HepG2 (cell line): ENCODE measurements around the gene TACC3. TPM values are rescaled to one million over a fixed set of nuclear protein-coding genes. Genes with fewer than 3 reads are reported as not detected.

Source experiments
- ATAC-seq: fragments of 200-7000 bp; cut with Tn5 transposase; 3 replicates; pipeline ENCODE4 v1.9.1; 2020; ENCODE audit warnings: mild to moderate bottlenecking, moderate library complexity
- BruUV-seq: library from RNA; stranded (reverse); fragments of 400-500 nt; replicated peaks from 2 replicates; lab custom pipeline; 2021; lab: Mats Ljungman, UMichigan
- CTCF ChIA-PET: fragments of 300-600 bp; formaldehyde crosslinking; extraction: SDS; loops from one replicate; lab custom pipeline; 2021; ENCODE audit warnings: low total read pairs, inconsistent platforms, low intra/inter-chr PET ratio; lab: Yijun Ruan, JAX
- POLR2A ChIA-PET: fragments of 350-600 bp; sonication (Branson Sonifier 250); formaldehyde crosslinking; loops from one replicate; lab custom pipeline; 2020; ENCODE audit warnings: antibody characterized with exemption, inconsistent platforms; lab: Yijun Ruan, JAX
- DNase-seq: peaks from one replicate; pipeline ENCODE4 v3.0.0-alpha.2; 2015; ENCODE audit warnings: low spot score
- FAIRE-seq: peaks from 3 replicates; lab custom pipeline; 2011; peaks lifted over from hg19 to GRCh38; lab: Jason Lieb, UNC
- H2AFZ ChIP-seq: one replicate; pipeline ENCODE4 v1.6.1; 2011; ENCODE audit warnings: low read length, inconsistent platforms
- H3K27ac ChIP-seq: fragments of 300-600 bp; 3 replicates; pipeline ENCODE4 v1.8.0; 2011; ENCODE audit warnings: mixed run types, mild to moderate bottlenecking, mixed read lengths, low read length, inconsistent platforms; ENCODE audit not compliant: insufficient read depth; ENCODE audit errors: extremely low read length
- H3K27me3 ChIP-seq, 2 experiments: fragments of 200-600 bp in 1 of 2; 2 replicates in 1 of 2; 3 replicates in 1 of 2; pipeline versions ENCODE4 v1.6.0 to v1.8.0; 2011; ENCODE audit warnings: low read length in 2 of 2, mild to moderate bottlenecking in 2 of 2, moderate library complexity in 2 of 2, inconsistent platforms in 1 of 2; ENCODE audit not compliant: insufficient read depth in 2 of 2, control insufficient read depth in 1 of 2
- H3K36me3 ChIP-seq, 2 experiments: fragments of 200-600 bp in 1 of 2; replicated peaks in 1 of 2; 2 replicates in 1 of 2; 3 replicates in 1 of 2; pipeline versions ENCODE4 v1.5.1 to v1.8.0; 2011; ENCODE audit warnings: low read length in 2 of 2, inconsistent platforms in 1 of 2; ENCODE audit not compliant: insufficient read depth in 2 of 2, control insufficient read depth in 1 of 2
- H3K4me1 ChIP-seq: 2 replicates; pipeline ENCODE4 v1.5.1; 2012; ENCODE audit warnings: low read length, inconsistent platforms; ENCODE audit not compliant: insufficient read depth
- H3K4me2 ChIP-seq: 2 replicates; pipeline ENCODE4 v1.6.0; 2011; ENCODE audit warnings: low read depth, low read length, inconsistent platforms
- H3K4me3 ChIP-seq, 3 experiments: fragments of 200-600 bp in 1 of 3; sonication (generic), shearing (Covaris generic) in 1 of 3; replicated peaks in 1 of 3; 2 replicates each; pipeline ENCODE4 v1.5.1; 2011 to 2016; ENCODE audit warnings: low read length in 3 of 3, inconsistent platforms in 2 of 3, low read depth in 2 of 3, mild to moderate bottlenecking in 2 of 3, control low read depth in 1 of 3, mixed read lengths in 1 of 3; ENCODE audit not compliant: insufficient read depth in 1 of 3
- H3K79me2 ChIP-seq: one replicate; pipeline ENCODE4 v1.6.1; 2011; ENCODE audit warnings: low read length, inconsistent platforms; ENCODE audit not compliant: insufficient read depth
- H3K9ac ChIP-seq: 2 replicates; pipeline ENCODE4 v1.6.0; 2011; ENCODE audit warnings: mild to moderate bottlenecking, low read depth, low read length, inconsistent platforms; ENCODE audit not compliant: insufficient read depth
- H3K9me3 ChIP-seq: 2 replicates; pipeline ENCODE4 v1.5.1; 2012; ENCODE audit warnings: mild to moderate bottlenecking, low read length
- H4K20me1 ChIP-seq: 2 replicates; pipeline ENCODE4 v1.6.0; 2011; ENCODE audit warnings: inconsistent platforms, mild to moderate bottlenecking, low read length, moderate library complexity; ENCODE audit not compliant: insufficient read depth
- CREB3 ChIP-seq: sonication (generic); formaldehyde crosslinking; IDR thresholded peaks from 2 replicates; pipeline ENCODE4 v1.5.0; 2020; ENCODE audit warnings: missing genetic modification reagents
- HMGXB3 ChIP-seq: sonication (generic); formaldehyde crosslinking; IDR thresholded peaks from 2 replicates; pipeline ENCODE4 v1.4.0; 2020; ENCODE audit warnings: missing genetic modification reagents, borderline replicate concordance
- MAZ ChIP-seq, 2 experiments: sonication (generic) in 1 of 2; formaldehyde crosslinking in 1 of 2; IDR thresholded peaks; 2 replicates each; pipeline versions ENCODE4 v1.5.0 to v1.6.1; 2012 to 2020; ENCODE audit warnings: low read depth in 2 of 2, mild to moderate bottlenecking in 2 of 2, borderline replicate concordance in 1 of 2, improper control_type of control experiment in 1 of 2, low read length in 1 of 2, missing genetic modification reagents in 1 of 2, moderate library complexity in 1 of 2
- MEIS1 ChIP-seq: sonication (generic); formaldehyde crosslinking; IDR thresholded peaks from 2 replicates; pipeline ENCODE4 v1.9.0; 2021; ENCODE audit warnings: mild to moderate bottlenecking, missing genetic modification reagents, moderate library complexity, borderline replicate concordance
- NCOA1 ChIP-seq: sonication (generic); formaldehyde crosslinking; IDR thresholded peaks from 2 replicates; pipeline ENCODE4 v1.9.0; 2021; ENCODE audit warnings: missing genetic modification reagents
- NR2F2 ChIP-seq: IDR thresholded peaks from 2 replicates; pipeline ENCODE4 v1.6.1; 2012; ENCODE audit warnings: low read depth, inconsistent platforms, borderline replicate concordance
- PAX8 ChIP-seq: sonication (generic); formaldehyde crosslinking; IDR thresholded peaks from 2 replicates; pipeline ENCODE4 v1.8.0; 2022; ENCODE audit warnings: mild to moderate bottlenecking, missing genetic modification reagents, borderline replicate concordance
- RBM22 ChIP-seq: fragments of 200-400 bp; formaldehyde crosslinking; optimal IDR thresholded peaks from 2 replicates; pipeline ENCODE3; 2017; ENCODE audit warnings: mild to moderate bottlenecking, low read length, moderate library complexity
- ZNF235 ChIP-seq: sonication (generic); formaldehyde crosslinking; IDR thresholded peaks from 2 replicates; pipeline ENCODE4 v1.8.1; 2023; ENCODE audit warnings: mild to moderate bottlenecking, missing genetic modification reagents, borderline replicate concordance
- ZNF704 ChIP-seq: sonication (generic); formaldehyde crosslinking; IDR thresholded peaks from 2 replicates; pipeline ENCODE4 v1.8.1; 2023; ENCODE audit warnings: mild to moderate bottlenecking, inconsistent platforms, moderate library complexity, missing genetic modification reagents, borderline replicate concordance
- WGBS: methylation state at CpG from one replicate; pipeline ENCODE4 v1.1.6; 2017; ENCODE audit warnings: low lambda C conversion rate; 5-methylcytosine and 5-hydroxymethylcytosine counted together
- in situ Hi-C: cut with HindIII; loops from 2 replicates; pipeline ENCODE4 v1.10.0; 2017; ENCODE audit warnings: low pct_unique_long_range_greater_than_20kb; ENCODE audit not compliant: extremely low pct_ligation_motif_present
- intact Hi-C: fragments of 100-400 bp; cut with micrococcal nuclease; formaldehyde crosslinking; loops from one replicate; pipeline ENCODE4 v1.10.0; 2022; ENCODE audit not compliant: unreplicated experiment
- polyA plus RNA-seq, 8 experiments: library from polyadenylated mRNA; depleted of rRNA in 3 of 8; stranded (reverse) in 7 of 8; unstranded in 1 of 8; fragments of >200 nt; fragmentation: Illumina TruSeq in 4 of 8; extraction: Trizol in 4 of 8; gene quantifications; 2 replicates each; pipeline versions ENCODE4 v1.2.1 to v1.2.3, GENCODE V29; 2011 to 2016; ENCODE audit warnings: low read depth in 4 of 8, missing spikeins in 1 of 8, mixed read lengths in 1 of 8; ENCODE audit not compliant: insufficient read depth in 1 of 8
- total RNA-seq, 5 experiments: library from RNA; depleted of rRNA; stranded (reverse); fragments of >200 nt; fragmentation: Illumina TruSeq; extraction: Trizol; gene quantifications; 2 replicates each; pipeline ENCODE4 v1.2.3, GENCODE V29; 2016; ENCODE audit warnings: low read depth in 1 of 5
- TF ChIP-seq, protein P1 (sequence below): IDR thresholded peaks from 2 replicates; pipeline ENCODE4 v1.6.1; 2018; ENCODE audit warnings: missing genetic modification reagents
- TF ChIP-seq, protein P2 (sequence below): sonication (generic); formaldehyde crosslinking; IDR thresholded peaks from 2 replicates; pipeline ENCODE4 v1.4.0; 2020; ENCODE audit warnings: missing genetic modification reagents

The TACC3 gene
- total and polyA plus RNA-seq, 2 of the 13 experiments (the other 11 are each of a cell fraction or from before 2014, with no cell fraction given) = 20.3 to 21.2 TPM

GRCh38 chr4:1745697-1746096 is 24.4 kb downstream of the TACC3 start:
- Histone ChIP-seq H3K9me3 (no peaks in the 10 kb centered on the region), H3K4me1 (peaks cover 62% of the 10 kb centered on the region), H3K4me2 (peak overlapping the region; percentile 98), H3K27ac (no peak overlapping the region), H3K36me3 (peaks cover 19 to 26% of the 10 kb centered on the region in 2 experiments), H4K20me1 (no peaks in the 10 kb centered on the region), H3K27me3 (no peaks in the 10 kb centered on the region), H2AFZ (no peak overlapping the region), H3K9ac (no peak overlapping the region), H3K79me2 (no peaks in the 10 kb centered on the region), H3K4me3 (peak overlapping the region in 1 of 3 experiments; percentile 75; a peak in 1 of 6 replicates)
- POLR2A ChIA-PET = interaction anchor here (0.8 to 5.7 kb wide), 4 partner anchors 21 to 119 kb away, joined by 3 to 45 read pairs (median 19); no protein-coding TSS in a partner anchor
- CTCF ChIA-PET = interaction anchor here (0.7 to 7.5 kb wide), 4 partner anchors 36 to 68 kb away, joined by 3 to 179 read pairs (median 4); no protein-coding TSS in a partner anchor
- intact Hi-C loops = loop anchor here (1.0 to 5.0 kb wide), 5 partner anchors 21 to 167 kb away; no protein-coding TSS in a partner anchor
- no peak for DNase-seq
- FAIRE-seq = no peak
- WGBS = 84% methylated on average over 10 of the region's 12 CpGs
- in situ Hi-C loops = no loop called here
- BruUV-seq = no TSS peak
- ATAC-seq = no peak
- TF ChIP-seq PAX8 (CRISPR knock-in tag) = peak; percentile 4; the same call in 1 of the 2 replicates
- TF ChIP-seq NR2F2 = no peak
- 0 out of 2 replicates have a peak, but pooled peaks have one; percentile 9 for TF ChIP-seq ZNF704 (CRISPR knock-in tag)
- TF ChIP-seq MEIS1 (CRISPR knock-in tag) = no peak
- TF ChIP-seq MAZ (IDR thresholded peaks at IDR 0.05; ENCODE audit: borderline replicate concordance, low read depth, low read length) = no peak
- no peak for TF ChIP-seq MAZ (CRISPR knock-in tag; IDR thresholded peaks at IDR 0.05; ENCODE audit: low read depth)
- peak; percentile 26 for TF ChIP-seq RBM22
- TF ChIP-seq CREB3 = no peak
- TF ChIP-seq, protein P1, sequence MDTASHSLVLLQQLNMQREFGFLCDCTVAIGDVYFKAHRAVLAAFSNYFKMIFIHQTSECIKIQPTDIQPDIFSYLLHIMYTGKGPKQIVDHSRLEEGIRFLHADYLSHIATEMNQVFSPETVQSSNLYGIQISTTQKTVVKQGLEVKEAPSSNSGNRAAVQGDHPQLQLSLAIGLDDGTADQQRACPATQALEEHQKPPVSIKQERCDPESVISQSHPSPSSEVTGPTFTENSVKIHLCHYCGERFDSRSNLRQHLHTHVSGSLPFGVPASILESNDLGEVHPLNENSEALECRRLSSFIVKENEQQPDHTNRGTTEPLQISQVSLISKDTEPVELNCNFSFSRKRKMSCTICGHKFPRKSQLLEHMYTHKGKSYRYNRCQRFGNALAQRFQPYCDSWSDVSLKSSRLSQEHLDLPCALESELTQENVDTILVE (CRISPR knock-in tag) = 0 out of 2 replicates have a peak, but pooled peaks have one; percentile 7
- 0 out of 2 replicates have a peak, but pooled peaks have one; percentile 33 for TF ChIP-seq NCOA1 (CRISPR knock-in tag)
- TF ChIP-seq HMGXB3 = no peak
- TF ChIP-seq, protein P2, sequence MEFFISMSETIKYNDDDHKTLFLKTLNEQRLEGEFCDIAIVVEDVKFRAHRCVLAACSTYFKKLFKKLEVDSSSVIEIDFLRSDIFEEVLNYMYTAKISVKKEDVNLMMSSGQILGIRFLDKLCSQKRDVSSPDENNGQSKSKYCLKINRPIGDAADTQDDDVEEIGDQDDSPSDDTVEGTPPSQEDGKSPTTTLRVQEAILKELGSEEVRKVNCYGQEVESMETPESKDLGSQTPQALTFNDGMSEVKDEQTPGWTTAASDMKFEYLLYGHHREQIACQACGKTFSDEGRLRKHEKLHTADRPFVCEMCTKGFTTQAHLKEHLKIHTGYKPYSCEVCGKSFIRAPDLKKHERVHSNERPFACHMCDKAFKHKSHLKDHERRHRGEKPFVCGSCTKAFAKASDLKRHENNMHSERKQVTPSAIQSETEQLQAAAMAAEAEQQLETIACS (CRISPR knock-in tag) = 0 out of 2 replicates have a peak, but pooled peaks have one; percentile 31
- 0 out of 2 replicates have a peak, but pooled peaks have one; percentile 22 for TF ChIP-seq ZNF235 (CRISPR knock-in tag)
